Spleen (tissue), 7 donors: ENCODE data around the gene C5.

Source experiments
- CTCF ChIP-seq, 11 experiments: fragments of 200-600 bp in 7 of 11; fragments of 450-650 bp in 4 of 11; sonication (generic) in 4 of 11; IDR thresholded peaks in 8 of 11; conservative IDR thresholded peaks in 3 of 11; 1 replicate in 7 of 11; 2 replicates in 4 of 11; pipeline versions ENCODE4 v1.4.0 to v1.8.0; 2016 to 2021; ENCODE audit warnings: antibody characterized with exemption in 11 of 11, inconsistent platforms in 4 of 11, mild to moderate bottlenecking in 1 of 11
- POLR2A ChIP-seq, 3 donors: fragments of 450-650 bp; IDR thresholded peaks; one replicate each; pipeline ENCODE4 v1.5.1; 2017; ENCODE audit warnings: antibody characterized with exemption in 3 of 3, mild to moderate bottlenecking in 1 of 3
- donor health status: DM: no; HTN: no; CAD: no; lungs with moderate emphysema.
- donor health status: DM: no; HTN: no; CAD: no.
- donor health status: DM: no; HTN: no; CAD: no.

- TF ChIP-seq CTCF (IDR thresholded peaks at IDR 0.05 in 8 of 11, conservative IDR thresholded peaks at IDR 0.05 in 3 of 11) (no peak), POLR2A (IDR thresholded peaks at IDR 0.05) (no peak)
Observed at GRCh38 chr9:120950421-120951388, 99.4 kb downstream of the C5 start.
